ENCODE measurements around the gene VPS13A.
A peak's percentile ranks its signal among the peaks of the same experiment; 100 is the strongest.
"Not testable (repeated sequence)": the region's sequence is repeated elsewhere in the genome, so short reads cannot be mapped to it uniquely, and the experiment has no call there.

Gene VPS13A

DNA sequence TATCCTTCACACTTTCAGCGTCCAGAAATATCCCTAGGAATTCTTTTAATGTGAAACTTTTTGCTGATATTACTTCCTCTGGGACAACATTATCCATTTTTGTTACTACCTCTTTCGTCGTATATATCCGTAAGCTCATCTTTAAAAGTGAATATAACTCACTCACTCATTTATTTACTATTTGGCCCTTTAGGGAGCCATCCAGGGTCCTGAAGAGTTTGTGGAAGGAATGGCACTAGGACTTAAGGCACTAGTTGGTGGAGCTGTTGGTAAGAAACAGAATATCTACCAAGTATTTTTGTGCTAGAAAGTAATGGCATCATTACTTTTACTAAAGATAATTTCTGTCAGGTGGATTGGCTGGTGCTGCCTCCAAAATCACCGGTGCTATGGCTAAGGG lies 192.7 kb downstream of the VPS13A start:
- H3K9ac ChIP-seq (ENCODE audit: insufficient read length, low read depth): no peak overlapping the region
- DNase-seq (ENCODE audit: low read depth, low spot score): no peak
- no peak for TF ChIP-seq ZNF274 (IDR thresholded peaks at IDR 0.05; ENCODE audit: low read depth, low read length)
- no peak for TF ChIP-seq YY1 (IDR thresholded peaks at IDR 0.05; ENCODE audit: insufficient read depth, insufficient read length)
- no peak for TF ChIP-seq SUZ12 (IDR thresholded peaks at IDR 0.05; ENCODE audit: extremely low read depth, insufficient read depth, insufficient read length)
- peaks cover 10% of the 10 kb centered on the region for H3K36me3 ChIP-seq (ENCODE audit: insufficient read depth, insufficient read length, low read length)
- H3K27me3 ChIP-seq (ENCODE audit: insufficient read depth, insufficient read length): no peaks in the 10 kb centered on the region
- H3K4me1 ChIP-seq (ENCODE audit: insufficient read depth, insufficient read length): no peaks in the 10 kb centered on the region
- H3K9me3 ChIP-seq (ENCODE audit: insufficient read depth, low read length): no peaks in the 10 kb centered on the region
- no peak overlapping the region for H3K4me3 ChIP-seq (ENCODE audit: insufficient read length, low read depth)

DNA sequence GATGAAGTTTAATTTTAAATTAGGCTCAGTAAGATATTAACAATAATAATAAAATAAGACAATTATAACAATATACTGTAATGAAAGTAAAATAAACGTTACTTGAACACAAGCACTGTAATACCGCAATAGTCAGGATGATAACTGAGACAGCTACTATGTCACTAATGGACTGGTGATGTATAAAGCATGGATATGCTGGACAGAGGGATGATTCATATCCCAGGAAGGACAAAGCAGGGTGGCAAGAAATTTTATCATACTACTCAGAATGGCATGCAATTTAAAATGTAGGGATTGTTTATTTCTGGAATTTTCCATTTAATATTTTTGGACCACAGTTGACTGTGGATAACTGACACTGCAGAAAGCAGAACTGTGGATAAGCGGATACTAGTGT lies 196.9 kb downstream of the VPS13A start:
- Histone ChIP-seq H3K9me3 (ENCODE audit: insufficient read depth, low read length) (no peaks in the 10 kb centered on the region), H3K4me1 (ENCODE audit: insufficient read depth, insufficient read length) (no peaks in the 10 kb centered on the region), H3K27me3 (ENCODE audit: insufficient read depth, insufficient read length) (no peaks in the 10 kb centered on the region), H3K36me3 (ENCODE audit: insufficient read depth, insufficient read length, low read length) (peaks cover 7% of the 10 kb centered on the region), H3K4me3 (ENCODE audit: insufficient read length, low read depth) (no peak overlapping the region), H3K9ac (ENCODE audit: insufficient read length, low read depth) (no peak overlapping the region)
- TF ChIP-seq SUZ12 (IDR thresholded peaks at IDR 0.05; ENCODE audit: extremely low read depth, insufficient read depth, insufficient read length) (no peak), YY1 (IDR thresholded peaks at IDR 0.05; ENCODE audit: insufficient read depth, insufficient read length) (no peak), ZNF274 (IDR thresholded peaks at IDR 0.05; ENCODE audit: low read depth, low read length) (no peak)
- no peak for DNase-seq (ENCODE audit: low read depth, low spot score)

DNA sequence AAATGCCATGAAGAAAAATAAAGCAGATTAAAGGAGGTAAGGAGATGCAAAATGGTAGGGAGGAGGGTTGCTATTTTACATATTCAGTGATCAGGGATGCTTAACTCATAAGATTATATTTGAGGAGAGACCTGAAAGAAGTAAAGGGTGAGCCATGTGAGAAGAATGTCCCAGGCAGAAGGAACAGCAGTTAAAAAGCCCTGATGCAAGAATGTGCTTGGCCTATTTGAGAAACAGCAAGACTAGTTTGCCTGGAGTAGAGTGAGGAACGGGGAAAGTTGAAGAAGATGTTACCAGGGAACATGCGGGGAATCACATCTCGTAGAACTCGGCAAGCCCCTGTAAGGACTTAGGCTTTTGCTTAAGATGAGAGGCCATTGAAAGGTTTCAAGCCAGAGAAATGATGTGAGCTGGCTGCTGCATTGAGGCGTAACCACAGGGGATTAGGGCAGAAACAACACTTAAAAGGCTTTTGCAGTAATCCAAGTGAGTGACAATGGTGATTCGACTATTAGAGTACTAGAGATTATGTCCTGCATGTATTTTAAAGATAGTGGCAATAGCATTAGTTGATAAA lies 198.7 kb downstream of the VPS13A start:
- Histone ChIP-seq H3K4me3 (ENCODE audit: insufficient read length, low read depth) (no peak overlapping the region), H3K4me1 (ENCODE audit: insufficient read depth, insufficient read length) (no peaks in the 10 kb centered on the region), H3K9ac (ENCODE audit: insufficient read length, low read depth) (no peak overlapping the region), H3K9me3 (ENCODE audit: insufficient read depth, low read length) (no peaks in the 10 kb centered on the region), H3K27me3 (ENCODE audit: insufficient read depth, insufficient read length) (no peaks in the 10 kb centered on the region), H3K36me3 (ENCODE audit: insufficient read depth, insufficient read length, low read length) (peaks cover 4% of the 10 kb centered on the region)
- DNase-seq (ENCODE audit: low read depth, low spot score): peak; percentile 49
- no peak for TF ChIP-seq YY1 (IDR thresholded peaks at IDR 0.05; ENCODE audit: insufficient read depth, insufficient read length)
- TF ChIP-seq ZNF274 (IDR thresholded peaks at IDR 0.05; ENCODE audit: low read depth, low read length): no peak
- no peak for TF ChIP-seq SUZ12 (IDR thresholded peaks at IDR 0.05; ENCODE audit: extremely low read depth, insufficient read depth, insufficient read length)

DNA sequence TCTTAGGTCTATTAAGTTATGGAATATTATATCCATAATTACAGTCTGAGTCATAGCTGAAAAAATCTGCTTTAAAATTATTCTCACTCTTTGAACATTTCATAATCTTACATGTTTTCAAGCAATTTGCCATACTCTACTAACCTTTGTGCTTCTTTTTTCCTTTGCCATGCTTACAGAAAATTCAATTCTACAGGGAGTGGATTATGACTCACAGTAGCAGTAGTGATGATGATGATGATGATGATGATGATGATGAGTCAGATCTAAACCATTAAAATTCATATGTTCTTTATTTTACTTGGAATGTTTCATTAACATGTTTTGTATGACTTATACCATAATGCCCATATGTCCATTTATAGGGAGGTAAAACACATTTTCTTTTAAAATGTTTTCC lies 207.1 kb downstream of the VPS13A start:
- H3K27me3 ChIP-seq (ENCODE audit: insufficient read depth, insufficient read length): no peaks in the 10 kb centered on the region
- TF ChIP-seq ZNF274 (IDR thresholded peaks at IDR 0.05; ENCODE audit: low read depth, low read length): no peak
- no peak overlapping the region for H3K9ac ChIP-seq (ENCODE audit: insufficient read length, low read depth)
- H3K36me3 ChIP-seq (ENCODE audit: insufficient read depth, insufficient read length, low read length): peaks cover 3% of the 10 kb centered on the region
- no peaks in the 10 kb centered on the region for H3K9me3 ChIP-seq (ENCODE audit: insufficient read depth, low read length)
- DNase-seq (ENCODE audit: low read depth, low spot score): no peak
- H3K4me3 ChIP-seq (ENCODE audit: insufficient read length, low read depth): no peak overlapping the region
- no peaks in the 10 kb centered on the region for H3K4me1 ChIP-seq (ENCODE audit: insufficient read depth, insufficient read length)

DNA sequence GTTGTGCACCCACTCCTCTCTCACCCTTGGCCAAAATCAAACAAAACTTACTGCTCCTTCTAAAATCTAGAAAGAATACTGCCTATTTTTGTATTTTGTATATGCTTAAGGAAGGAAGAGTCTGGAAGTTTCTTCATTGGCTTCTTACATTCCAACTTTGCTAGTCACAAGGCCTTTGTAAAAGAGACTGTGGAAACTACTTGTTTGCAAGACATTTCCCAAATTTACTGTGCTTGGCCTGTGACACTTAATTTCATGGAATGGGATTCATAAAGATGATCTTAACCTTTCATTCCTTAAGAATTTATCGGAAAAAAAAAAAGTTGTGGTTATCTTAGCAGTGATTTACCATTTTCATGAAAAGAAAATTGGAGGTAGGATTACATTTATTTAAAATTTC lies 208.9 kb downstream of the VPS13A start:
- no peak for DNase-seq (ENCODE audit: low read depth, low spot score)
- Histone ChIP-seq H3K9ac (ENCODE audit: insufficient read length, low read depth) (no peak overlapping the region), H3K9me3 (ENCODE audit: insufficient read depth, low read length) (no peaks in the 10 kb centered on the region), H3K36me3 (ENCODE audit: insufficient read depth, insufficient read length, low read length) (peaks cover 3% of the 10 kb centered on the region), H3K4me1 (ENCODE audit: insufficient read depth, insufficient read length) (no peaks in the 10 kb centered on the region), H3K4me3 (ENCODE audit: insufficient read length, low read depth) (no peak overlapping the region), H3K27me3 (ENCODE audit: insufficient read depth, insufficient read length) (no peaks in the 10 kb centered on the region)
- no peak for TF ChIP-seq YY1 (IDR thresholded peaks at IDR 0.05; ENCODE audit: insufficient read depth, insufficient read length)
- TF ChIP-seq ZNF274 (IDR thresholded peaks at IDR 0.05; ENCODE audit: low read depth, low read length): no peak
- TF ChIP-seq SUZ12 (IDR thresholded peaks at IDR 0.05; ENCODE audit: extremely low read depth, insufficient read depth, insufficient read length): no peak

DNA sequence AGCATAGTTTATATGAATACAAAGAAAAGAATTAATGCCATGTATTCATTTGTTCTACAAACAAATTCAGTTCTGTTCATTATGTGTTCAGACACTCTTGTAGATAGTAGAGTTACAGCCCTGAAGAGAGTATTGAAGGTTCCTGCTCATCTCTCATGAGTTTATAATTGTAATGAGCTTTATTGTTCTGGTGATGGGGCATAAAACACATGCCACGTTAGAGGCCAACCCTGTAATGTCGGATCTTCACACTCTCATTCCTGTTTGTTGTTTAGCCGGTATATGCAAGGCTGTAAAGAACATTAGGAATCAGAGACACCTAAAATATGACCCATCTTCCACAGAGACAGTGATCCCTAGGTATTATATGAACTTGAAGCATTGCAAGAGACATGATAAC lies 214.5 kb downstream of the VPS13A start:
- no peak for DNase-seq (ENCODE audit: low read depth, low spot score)
- no peak for TF ChIP-seq YY1 (IDR thresholded peaks at IDR 0.05; ENCODE audit: insufficient read depth, insufficient read length)
- no peak for TF ChIP-seq ZNF274 (IDR thresholded peaks at IDR 0.05; ENCODE audit: low read depth, low read length)
- TF ChIP-seq SUZ12 (IDR thresholded peaks at IDR 0.05; ENCODE audit: extremely low read depth, insufficient read depth, insufficient read length): no peak
- no peaks in the 10 kb centered on the region for H3K27me3 ChIP-seq (ENCODE audit: insufficient read depth, insufficient read length)
- H3K9me3 ChIP-seq (ENCODE audit: insufficient read depth, low read length): no peaks in the 10 kb centered on the region
- H3K9ac ChIP-seq (ENCODE audit: insufficient read length, low read depth): no peak overlapping the region
- H3K4me3 ChIP-seq (ENCODE audit: insufficient read length, low read depth): no peak overlapping the region
- H3K4me1 ChIP-seq (ENCODE audit: insufficient read depth, insufficient read length): no peaks in the 10 kb centered on the region
- H3K36me3 ChIP-seq (ENCODE audit: insufficient read depth, insufficient read length, low read length): no peaks in the 10 kb centered on the region

DNA sequence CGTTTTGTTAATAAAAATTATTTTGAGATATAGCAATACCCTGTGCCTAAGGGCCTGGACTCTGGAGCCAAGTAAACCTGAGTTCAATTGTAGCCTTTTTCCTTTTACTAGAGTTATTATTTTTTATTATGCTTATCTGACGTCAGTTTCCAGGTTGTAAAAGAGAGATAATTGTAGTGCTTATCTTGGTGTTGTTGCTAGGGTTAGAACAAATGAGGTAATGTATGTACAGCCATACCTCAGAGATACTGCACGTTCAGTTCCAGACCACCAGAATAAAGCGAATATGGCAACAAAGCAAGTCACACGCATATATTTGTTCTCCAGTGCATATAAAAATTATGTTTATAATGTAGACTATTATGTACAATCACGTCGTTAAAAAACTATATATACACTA lies 215.0 kb downstream of the VPS13A start:
- DNase-seq (ENCODE audit: low read depth, low spot score): no peak
- TF ChIP-seq YY1 (IDR thresholded peaks at IDR 0.05; ENCODE audit: insufficient read depth, insufficient read length) (no peak), SUZ12 (IDR thresholded peaks at IDR 0.05; ENCODE audit: extremely low read depth, insufficient read depth, insufficient read length) (no peak), ZNF274 (IDR thresholded peaks at IDR 0.05; ENCODE audit: low read depth, low read length) (no peak)

DNA sequence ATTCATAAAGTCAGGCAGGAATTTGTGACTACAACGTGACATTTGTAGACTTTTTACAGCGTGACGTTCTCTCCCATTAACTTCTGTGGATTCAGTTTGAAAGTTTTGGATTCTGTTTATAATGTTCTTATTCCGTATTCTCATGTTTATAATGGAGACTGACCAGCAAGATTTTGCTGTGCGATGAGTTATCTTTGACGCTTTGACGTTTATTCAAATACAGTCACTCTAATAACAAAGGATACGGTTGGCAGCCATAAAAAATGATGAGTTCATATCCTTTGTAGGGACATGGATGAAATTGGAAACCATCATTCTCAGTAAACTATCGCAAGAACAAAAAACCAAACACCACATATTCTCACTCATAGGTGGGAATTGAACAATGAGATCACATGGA lies 221.2 kb downstream of the VPS13A start:
- not testable (repeated sequence) for H3K36me3 ChIP-seq (ENCODE audit: insufficient read depth, insufficient read length, low read length); H3K9ac ChIP-seq (ENCODE audit: insufficient read length, low read depth); H3K4me3 ChIP-seq (ENCODE audit: insufficient read length, low read depth); H3K9me3 ChIP-seq (ENCODE audit: insufficient read depth, low read length); H3K27me3 ChIP-seq (ENCODE audit: insufficient read depth, insufficient read length); DNase-seq (ENCODE audit: low read depth, low spot score); H3K4me1 ChIP-seq (ENCODE audit: insufficient read depth, insufficient read length)

More for the DNA sequence above, 215.0 kb downstream of the VPS13A start:
- Histone ChIP-seq H3K36me3 (ENCODE audit: insufficient read depth, insufficient read length, low read length) (no peaks in the 10 kb centered on the region), H3K9ac (ENCODE audit: insufficient read length, low read depth) (no peak overlapping the region), H3K27me3 (ENCODE audit: insufficient read depth, insufficient read length) (no peaks in the 10 kb centered on the region), H3K4me1 (ENCODE audit: insufficient read depth, insufficient read length) (no peaks in the 10 kb centered on the region), H3K9me3 (ENCODE audit: insufficient read depth, low read length) (no peaks in the 10 kb centered on the region), H3K4me3 (ENCODE audit: insufficient read length, low read depth) (no peak overlapping the region)

All from NT2/D1 (cell line).